NCI-H1694 (cell line): ENCODE results near the gene GPNMB.
A peak's percentile ranks its signal among the peaks of the same experiment; 100 is the strongest.

Experiments used
- DNase-seq: peaks from one replicate; lab custom pipeline; 2025; lab: John Stamatoyannopoulos, UW

Gene GPNMB

GRCh38 chr7:23273141-23273599 is 26.6 kb downstream of the GPNMB start:
- peak; percentile 84 for DNase-seq

GRCh38 chr7:23275912-23276311 is 29.3 kb downstream of the GPNMB start:
- DNase-seq: no peak

GRCh38 chr7:23276376-23276775 is 29.8 kb downstream of the GPNMB start:
- DNase-seq: no peak

- DNase-seq: no peak
These were observed 30.4 kb downstream of the GPNMB start for GRCh38 chr7:23276947-23277346.

GRCh38 chr7:23277359-23277989 is 30.9 kb downstream of the GPNMB start:
- peak; percentile 62 for DNase-seq

- no peak for DNase-seq
These were observed 33.4 kb downstream of the GPNMB start for GRCh38 chr7:23279819-23280525.

GRCh38 chr7:23283086-23283485 is 36.5 kb downstream of the GPNMB start:
- no peak for DNase-seq

- DNase-seq: no peak
These were observed 38.3 kb downstream of the GPNMB start for GRCh38 chr7:23284871-23285270.

- DNase-seq: no peak
These were observed 39.4 kb downstream of the GPNMB start for GRCh38 chr7:23285657-23286646.

GRCh38 chr7:23287612-23288011 is 41.0 kb downstream of the GPNMB start:
- DNase-seq: no peak

GRCh38 chr7:23290993-23291392 is 44.4 kb downstream of the GPNMB start:
- DNase-seq: no peak

GRCh38 chr7:23291957-23292560 is 45.5 kb downstream of the GPNMB start:
- no peak for DNase-seq

GRCh38 chr7:23292623-23293022 is 46.0 kb downstream of the GPNMB start:
- no peak for DNase-seq

GRCh38 chr7:23293500-23294073 is 47.0 kb downstream of the GPNMB start:
- no peak for DNase-seq

GRCh38 chr7:23294549-23295400 is 48.2 kb downstream of the GPNMB start:
- no peak for DNase-seq

- no peak for DNase-seq
These were observed 48.8 kb downstream of the GPNMB start for GRCh38 chr7:23295401-23295697.

- DNase-seq: no peak
These were observed 51.7 kb downstream of the GPNMB start for GRCh38 chr7:23298141-23298881.

GRCh38 chr7:23298885-23299769 is 52.6 kb downstream of the GPNMB start, which contains the start of gene MALSU1:
Gene MALSU1 (plus strand): TSS chr7:23299339. CDS start chr7:23299353, 14 bp downstream.
- DNase-seq: peak; percentile 94

GRCh38 chr7:23299770-23300300 is 53.3 kb downstream of the GPNMB start:
- no peak for DNase-seq
